Endothelial cell of umbilical vein (primary cell): ENCODE data around the gene THSD7B.

Experiments
- CTCF ChIP-seq, 2 donors: IDR thresholded peaks; 1 replicate in 1 of 2; 2 replicates in 1 of 2; pipeline ENCODE4 v1.5.1; 2011; ENCODE audit warnings: low read length in 2 of 2, mild to moderate bottlenecking in 2 of 2, moderate library complexity in 2 of 2, control low read depth in 1 of 2, inconsistent platforms in 1 of 2, low read depth in 1 of 2; ENCODE audit not compliant: insufficient read depth in 1 of 2; ENCODE audit errors: extremely low read depth in 1 of 2
- EZH2 ChIP-seq: IDR thresholded peaks from 2 replicates; pipeline ENCODE4 v1.6.1; 2012; ENCODE audit warnings: borderline replicate concordance, low read depth, mild to moderate bottlenecking, moderate library complexity, low read length, inconsistent platforms; ENCODE audit not compliant: severe bottlenecking
- GATA2 ChIP-seq: IDR thresholded peaks from 2 replicates; pipeline ENCODE4 v1.7.0; 2011; ENCODE audit warnings: low read depth, mild to moderate bottlenecking, moderate library complexity, mixed read lengths, low read length; ENCODE audit not compliant: insufficient read length, insufficient read depth
- MAX ChIP-seq: IDR thresholded peaks from 2 replicates; pipeline ENCODE4 v1.6.1; 2011; ENCODE audit not compliant: insufficient read depth, insufficient read length
- MYC ChIP-seq: IDR thresholded peaks from one replicate; pipeline ENCODE4 v1.6.1; 2011; ENCODE audit warnings: mild to moderate bottlenecking, low read depth, low read length
- POLR2A ChIP-seq: IDR thresholded peaks from 2 replicates; pipeline ENCODE4 v1.6.1; 2012; ENCODE audit warnings: low read depth, mild to moderate bottlenecking, control low read depth, low read length
- POLR2AphosphoS5 ChIP-seq: IDR thresholded peaks from 2 replicates; pipeline ENCODE4 v1.6.1; 2012; ENCODE audit warnings: low read depth, mild to moderate bottlenecking, control low read depth, low read length, moderate library complexity; ENCODE audit not compliant: insufficient read depth

- TF ChIP-seq POLR2A = no peak
- TF ChIP-seq CTCF (IDR thresholded peaks at IDR 0.05; ENCODE audit: extremely low read depth in 1 of 2, insufficient read depth in 1 of 2, low read depth in 1 of 2, low read length in 2 of 2) = no peak
- TF ChIP-seq MAX = no peak
- TF ChIP-seq EZH2 = no peak
- TF ChIP-seq MYC = no peak
- no peak for TF ChIP-seq POLR2AphosphoS5
- TF ChIP-seq GATA2 = no peak
Observed at GRCh38 chr2:136828162-136828561, 62.8 kb downstream of the THSD7B start.
